GM13976 (cell line): ENCODE data around the gene ADGRG6.
"Not testable (repeated sequence)": the region's sequence is repeated elsewhere in the genome, so short reads cannot be mapped to it uniquely, and the experiment has no call there.

Experiments
- DNase-seq: peaks from one replicate; pipeline ENCODE4 v3.0.0; 2012; ENCODE audit warnings: low spot score
- in situ Hi-C: fragments of 300-500 bp; cut with MboI; formaldehyde crosslinking; loops from one replicate; pipeline ENCODE4 v1.12.0; 2022; ENCODE audit warnings: low sequenced_read_pairs, mixed read lengths, inconsistent platforms; ENCODE audit not compliant: unreplicated experiment
- TF ChIP-seq, protein P1 (sequence below): IDR thresholded peaks from 2 replicates; pipeline ENCODE4 v1.5.1; 2012; ENCODE audit warnings: borderline replicate concordance, mild to moderate bottlenecking; ENCODE audit not compliant: insufficient read depth; ENCODE audit errors: extremely low read depth, missing control alignments, control extremely low read depth

Gene ADGRG6

DNA sequence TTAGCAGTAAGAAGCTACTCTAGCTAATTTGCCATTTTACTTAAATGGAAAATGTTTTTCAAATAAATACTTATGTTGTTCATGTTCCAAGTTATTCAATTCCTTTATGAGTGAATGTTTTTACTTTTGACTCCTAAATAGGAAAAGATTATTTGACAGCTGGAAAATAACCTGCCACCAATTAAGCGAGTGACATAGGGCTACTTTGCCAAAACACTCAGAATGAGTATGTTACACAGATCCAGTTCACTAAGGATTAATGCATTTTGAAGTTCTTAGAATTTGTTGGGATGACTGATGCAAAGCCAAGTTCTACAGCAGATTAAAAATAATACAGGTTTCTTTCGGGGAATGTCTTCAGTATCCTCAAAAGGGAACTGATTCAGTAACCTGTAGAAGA, 144.4 kb downstream of the ADGRG6 start:
- TF ChIP-seq, protein P1, sequence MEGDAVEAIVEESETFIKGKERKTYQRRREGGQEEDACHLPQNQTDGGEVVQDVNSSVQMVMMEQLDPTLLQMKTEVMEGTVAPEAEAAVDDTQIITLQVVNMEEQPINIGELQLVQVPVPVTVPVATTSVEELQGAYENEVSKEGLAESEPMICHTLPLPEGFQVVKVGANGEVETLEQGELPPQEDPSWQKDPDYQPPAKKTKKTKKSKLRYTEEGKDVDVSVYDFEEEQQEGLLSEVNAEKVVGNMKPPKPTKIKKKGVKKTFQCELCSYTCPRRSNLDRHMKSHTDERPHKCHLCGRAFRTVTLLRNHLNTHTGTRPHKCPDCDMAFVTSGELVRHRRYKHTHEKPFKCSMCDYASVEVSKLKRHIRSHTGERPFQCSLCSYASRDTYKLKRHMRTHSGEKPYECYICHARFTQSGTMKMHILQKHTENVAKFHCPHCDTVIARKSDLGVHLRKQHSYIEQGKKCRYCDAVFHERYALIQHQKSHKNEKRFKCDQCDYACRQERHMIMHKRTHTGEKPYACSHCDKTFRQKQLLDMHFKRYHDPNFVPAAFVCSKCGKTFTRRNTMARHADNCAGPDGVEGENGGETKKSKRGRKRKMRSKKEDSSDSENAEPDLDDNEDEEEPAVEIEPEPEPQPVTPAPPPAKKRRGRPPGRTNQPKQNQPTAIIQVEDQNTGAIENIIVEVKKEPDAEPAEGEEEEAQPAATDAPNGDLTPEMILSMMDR = no peak
- in situ Hi-C loops = no loop called here
- DNase-seq = no peak

DNA sequence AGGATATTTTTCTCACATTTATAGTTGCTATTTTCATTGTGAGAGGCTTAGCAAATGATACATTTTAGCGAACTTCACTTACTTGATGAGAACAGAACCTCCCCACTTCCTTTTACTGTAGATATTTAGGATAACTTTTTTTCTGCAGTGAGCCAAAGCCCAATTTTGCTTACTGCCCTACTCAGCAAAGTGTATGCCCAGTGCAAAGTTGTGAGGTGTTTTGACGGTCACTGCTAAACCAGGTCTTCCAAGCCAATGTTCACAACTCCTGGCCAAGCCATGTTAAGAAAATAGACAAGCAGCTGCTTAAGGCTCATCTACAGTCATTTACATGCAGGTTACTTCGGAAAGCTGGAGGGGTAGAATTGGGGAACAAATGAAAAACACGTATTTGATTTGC, 144.8 kb downstream of the ADGRG6 start:
- in situ Hi-C loops = no loop called here
- DNase-seq = no peak
- TF ChIP-seq, protein P1 = no peak

DNA sequence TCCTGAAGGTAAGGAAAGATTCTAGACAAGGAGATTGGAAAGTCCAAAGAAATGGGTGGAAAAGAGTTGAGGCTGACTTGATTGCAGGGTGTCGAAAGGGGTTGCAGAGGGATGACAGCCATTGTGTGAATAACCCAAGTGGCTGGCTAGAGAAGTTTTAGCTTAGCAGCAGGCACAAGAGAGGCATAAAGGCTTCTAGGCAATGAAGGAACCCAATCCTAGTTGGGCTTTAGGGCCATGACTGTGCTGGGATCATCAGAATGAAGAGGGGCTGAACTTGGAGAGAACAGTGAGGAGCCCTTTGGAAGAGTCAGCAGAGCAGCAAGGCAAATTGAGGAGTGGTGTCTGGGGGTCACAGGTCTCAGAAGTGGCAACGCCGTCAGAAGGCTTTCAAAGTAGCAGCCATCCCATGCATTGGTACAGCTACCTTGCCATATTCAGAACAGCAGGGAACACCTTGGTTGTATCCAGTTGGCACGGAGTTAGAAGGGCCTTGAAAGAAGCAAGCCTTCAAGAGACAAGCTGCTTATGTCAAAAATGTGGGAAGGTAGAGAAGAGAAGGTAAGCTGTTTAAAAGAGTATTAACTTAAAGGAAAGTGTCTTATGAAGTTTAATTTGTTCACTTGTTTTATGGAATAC, 146.4 kb downstream of the ADGRG6 start:
- TF ChIP-seq, protein P1 = no peak
- in situ Hi-C loops = no loop called here
- DNase-seq = no peak

DNA sequence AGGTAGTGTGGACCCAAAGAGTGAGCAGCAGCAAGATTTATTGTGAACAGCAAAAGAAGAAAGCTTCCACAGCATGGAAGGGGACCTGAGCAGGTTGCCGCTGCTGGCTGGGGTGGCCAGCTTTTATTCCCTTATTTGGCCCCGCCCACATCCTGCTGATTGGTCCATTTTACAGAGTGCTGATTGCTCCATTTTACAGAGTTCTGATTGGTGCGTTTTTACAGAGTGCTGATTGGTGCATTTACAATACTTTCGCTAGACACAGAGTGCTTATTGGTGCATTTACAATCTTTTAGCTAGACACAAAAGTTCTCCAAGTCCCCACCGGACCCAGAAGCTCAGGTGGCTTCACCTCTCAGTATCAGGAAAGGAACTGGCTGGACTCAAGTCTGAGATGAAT, 149.0 kb downstream of the ADGRG6 start:
- DNase-seq = not testable (repeated sequence)

DNA sequence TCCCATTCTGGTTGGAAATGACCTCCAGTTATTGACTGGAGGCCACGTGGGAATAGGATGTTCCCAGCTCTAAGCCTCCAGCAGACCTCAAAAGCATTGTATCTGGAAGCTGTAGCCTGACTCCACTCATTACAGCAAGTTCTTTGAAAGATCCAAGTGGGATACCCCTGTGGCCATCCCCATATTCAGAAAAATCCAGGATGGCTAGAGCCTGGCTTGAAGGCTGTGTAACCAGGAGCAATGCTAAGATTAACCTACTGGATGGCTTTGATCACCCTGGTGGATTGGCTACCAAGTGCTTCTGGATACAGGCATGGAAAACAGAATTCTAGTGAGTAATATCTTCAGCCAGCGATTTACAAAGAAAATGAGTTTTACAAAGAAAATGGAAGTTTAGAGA, 151.2 kb downstream of the ADGRG6 start:
- no peak for DNase-seq
- TF ChIP-seq, protein P1 = no peak
- in situ Hi-C loops = no loop called here

More for the DNA sequence above, 149.0 kb downstream of the ADGRG6 start:
- in situ Hi-C loops = not testable (repeated sequence)

DNA sequence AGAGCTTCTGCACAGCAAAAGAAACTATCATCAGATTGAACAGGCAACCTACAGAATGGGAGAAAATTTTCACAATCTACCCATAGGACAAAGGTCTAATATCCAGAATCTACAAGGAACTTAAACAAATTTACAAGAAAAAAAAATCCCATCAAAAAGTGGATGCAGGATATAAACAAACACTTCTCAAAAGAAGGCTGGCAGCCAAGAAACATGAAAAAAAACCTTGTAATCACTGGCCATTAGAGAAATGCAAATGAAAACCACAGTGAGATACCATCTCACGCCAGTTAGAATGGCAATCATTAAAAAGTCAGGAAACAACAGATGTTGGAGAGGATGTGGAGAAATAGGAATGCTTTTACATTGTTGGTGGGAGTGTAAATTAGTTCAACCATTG, 152.4 kb downstream of the ADGRG6 start:
- DNase-seq, in situ Hi-C loops: not testable (repeated sequence)

DNA sequence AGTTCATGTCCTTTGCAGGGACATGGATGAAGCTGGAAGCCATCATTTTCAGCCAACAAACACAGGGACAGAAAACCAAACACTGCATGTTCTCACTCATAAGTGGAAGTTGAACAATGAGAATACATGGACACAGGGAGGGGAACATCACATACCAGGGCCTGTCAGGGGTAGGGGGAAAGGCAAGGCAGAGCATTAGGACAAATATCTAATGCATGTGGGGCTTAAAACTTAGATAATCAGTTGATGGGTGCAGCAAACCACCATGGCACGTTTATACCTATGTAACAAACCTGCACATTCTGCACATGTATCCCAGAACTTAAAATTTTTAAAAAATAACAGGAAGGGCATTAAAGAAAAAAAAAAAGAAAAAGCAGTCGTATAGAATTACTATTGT, 153.0 kb downstream of the ADGRG6 start:
- DNase-seq, in situ Hi-C loops: not testable (repeated sequence)

DNA sequence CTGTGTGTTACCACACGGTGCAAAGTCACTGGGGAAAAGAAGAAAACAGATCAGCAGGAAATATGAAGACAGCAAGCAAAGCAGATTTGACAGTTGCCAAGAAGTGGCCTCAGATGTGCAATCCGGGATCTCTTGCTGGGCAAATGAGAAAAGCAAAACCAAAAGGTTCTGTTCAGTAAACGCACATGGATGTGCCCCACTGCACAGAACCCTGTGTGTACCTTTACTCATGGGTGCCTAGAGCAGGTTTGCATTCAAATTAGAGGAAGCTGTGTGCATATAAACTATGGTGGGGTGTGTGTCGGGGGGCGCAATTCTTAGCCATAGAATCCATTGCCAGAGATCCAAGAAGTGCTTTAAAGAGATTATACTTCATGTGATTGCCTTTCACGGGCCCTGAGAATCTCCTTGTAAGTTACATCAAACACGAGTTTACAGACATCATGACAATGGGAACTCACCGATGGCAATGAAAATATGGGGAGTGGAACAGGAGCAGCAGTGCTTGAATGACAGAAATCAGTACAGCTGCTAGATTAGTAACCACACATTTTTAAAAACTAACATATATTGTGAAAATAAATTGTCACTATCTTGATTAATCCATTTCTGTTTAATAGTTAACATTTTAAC, 154.3 kb downstream of the ADGRG6 start:
- in situ Hi-C loops = no loop called here
- TF ChIP-seq, protein P1 = no peak

More for the DNA sequence above, 154.3 kb downstream of the ADGRG6 start:
- DNase-seq = no peak
